T-helper 1 cell (primary cell): Measurements from ENCODE around the gene DOCK10.
A peak's percentile ranks its signal among the peaks of the same experiment; 100 is the strongest.

Source experiments
- DNase-seq, 5 donors: peaks; one replicate each; pipeline ENCODE4 v3.0.0-alpha.2; 2012 to 2020

The DOCK10 gene

DNA sequence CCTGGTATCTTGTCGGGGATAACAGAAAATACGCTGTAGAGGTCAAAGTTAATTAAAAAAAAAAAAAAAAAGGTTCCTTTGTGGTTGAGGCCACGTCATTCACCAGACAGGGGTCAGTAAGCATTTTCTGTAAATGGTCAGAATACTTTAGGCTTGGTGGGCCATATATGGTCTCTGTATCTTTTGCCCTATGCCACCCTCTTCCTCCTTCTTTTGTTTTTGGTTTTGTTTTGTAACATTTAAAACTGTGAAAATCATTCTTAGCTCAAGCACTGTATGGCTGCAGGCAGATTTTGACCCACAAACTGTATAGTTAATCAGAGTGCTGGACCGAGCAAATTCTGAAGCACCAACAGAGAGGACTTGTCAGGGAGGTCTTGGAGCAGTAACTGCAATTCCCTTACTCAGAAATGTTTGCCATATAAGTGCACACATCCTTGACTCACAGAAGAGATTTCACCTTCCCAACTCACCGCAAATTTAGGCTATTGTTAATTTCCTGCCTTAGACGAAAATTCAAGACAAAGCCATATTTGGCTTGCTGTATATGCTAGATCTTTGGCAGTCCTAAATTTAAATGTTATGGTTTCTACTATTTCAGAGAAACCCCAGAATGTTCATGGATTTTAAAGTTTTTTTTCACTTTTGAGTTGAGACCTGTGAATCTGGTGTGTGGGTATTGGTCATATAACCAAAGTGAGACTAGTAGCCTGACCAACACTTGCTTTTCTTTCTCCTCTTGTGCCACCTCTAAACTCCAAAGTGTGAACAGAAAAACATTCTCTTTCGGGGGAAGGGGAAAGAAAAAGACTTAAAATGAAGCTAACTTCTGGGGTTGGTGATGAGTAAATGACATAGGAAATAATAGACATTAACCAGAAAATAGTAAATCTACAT is 65.4 kb downstream of the DOCK10 start:
- no peak for DNase-seq

DNA sequence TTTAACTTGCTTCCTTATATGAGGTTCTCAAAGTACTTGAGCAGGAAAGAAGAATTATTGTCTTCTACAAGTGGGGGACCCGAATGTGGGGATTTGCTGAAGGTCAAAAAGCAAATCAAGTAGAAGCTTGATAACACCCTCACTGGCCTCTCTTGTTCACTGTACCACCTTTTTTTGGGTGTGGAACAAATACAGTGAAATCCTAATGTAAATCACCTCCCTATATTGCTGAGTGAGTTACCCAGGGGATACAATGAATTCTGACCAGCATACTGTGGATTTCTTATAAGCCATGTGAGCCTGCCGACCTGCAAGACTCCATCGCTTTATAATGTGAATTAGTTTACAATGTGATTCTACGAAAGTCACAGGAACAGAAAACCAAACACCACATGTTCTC is 66.5 kb downstream of the DOCK10 start:
- DNase-seq, result no peak

GRCh38 chr2:224973112-224974016 is 68.9 kb downstream of the DOCK10 start:
- DNase-seq, result peak in 1 of 5 donors; percentile 54

GRCh38 chr2:224971214-224971613 is 71.1 kb downstream of the DOCK10 start:
- peak in 2 of 5 donors; percentile 18 to 20 for DNase-seq

- DNase-seq, result no peak
Observed at GRCh38 chr2:224970311-224970710, 72.0 kb downstream of the DOCK10 start.

- no peak for DNase-seq
Observed at GRCh38 chr2:224969633-224970260, 72.5 kb downstream of the DOCK10 start.

- DNase-seq, result no peak
Observed at GRCh38 chr2:224969095-224969494, 73.2 kb downstream of the DOCK10 start.

- DNase-seq, result no peak
Observed at GRCh38 chr2:224968051-224968450, 74.2 kb downstream of the DOCK10 start.

DNA sequence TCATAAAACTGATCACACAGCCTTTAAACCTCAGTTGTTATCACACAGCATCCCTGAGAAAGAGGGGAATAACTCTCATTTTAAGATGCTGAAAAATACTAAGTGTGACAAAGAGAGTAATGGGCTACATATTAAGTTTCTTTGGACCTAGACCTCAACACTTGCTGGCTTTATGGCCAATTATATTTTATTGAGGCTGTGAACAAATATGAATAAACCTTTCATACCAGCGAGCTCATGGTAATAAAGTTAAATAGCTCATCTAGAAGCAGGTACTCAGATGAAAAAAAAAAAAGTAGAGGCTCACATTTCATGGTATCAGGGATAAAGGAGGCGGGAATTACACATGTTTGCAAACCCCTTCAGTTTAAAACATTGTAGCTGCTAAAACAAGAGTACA is 75.7 kb downstream of the DOCK10 start:
- no peak for DNase-seq

- no peak for DNase-seq
Observed at GRCh38 chr2:224959556-224959955, 82.7 kb downstream of the DOCK10 start.

DNA sequence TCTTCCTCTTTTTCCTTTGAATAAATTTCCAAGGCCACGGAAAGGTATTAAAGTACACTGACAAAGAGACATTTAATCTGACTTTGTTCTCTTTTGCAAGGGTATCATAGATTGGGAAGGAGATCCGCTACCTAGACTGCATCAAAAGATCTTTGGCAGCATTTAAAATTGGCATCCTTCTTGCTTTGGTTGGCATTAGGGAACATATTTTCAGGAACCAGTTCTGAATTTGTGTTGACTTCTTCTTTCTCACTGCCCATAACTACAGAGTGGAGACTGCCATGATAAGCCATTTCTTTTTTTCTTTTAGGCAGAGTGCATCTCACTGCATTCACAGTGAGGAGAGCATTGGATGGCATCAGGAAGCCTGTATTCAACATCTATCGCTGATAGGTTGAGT is 83.4 kb downstream of the DOCK10 start:
- no peak for DNase-seq

- DNase-seq, result no peak
Observed at GRCh38 chr2:224958462-224958857, 83.8 kb downstream of the DOCK10 start.

DNA sequence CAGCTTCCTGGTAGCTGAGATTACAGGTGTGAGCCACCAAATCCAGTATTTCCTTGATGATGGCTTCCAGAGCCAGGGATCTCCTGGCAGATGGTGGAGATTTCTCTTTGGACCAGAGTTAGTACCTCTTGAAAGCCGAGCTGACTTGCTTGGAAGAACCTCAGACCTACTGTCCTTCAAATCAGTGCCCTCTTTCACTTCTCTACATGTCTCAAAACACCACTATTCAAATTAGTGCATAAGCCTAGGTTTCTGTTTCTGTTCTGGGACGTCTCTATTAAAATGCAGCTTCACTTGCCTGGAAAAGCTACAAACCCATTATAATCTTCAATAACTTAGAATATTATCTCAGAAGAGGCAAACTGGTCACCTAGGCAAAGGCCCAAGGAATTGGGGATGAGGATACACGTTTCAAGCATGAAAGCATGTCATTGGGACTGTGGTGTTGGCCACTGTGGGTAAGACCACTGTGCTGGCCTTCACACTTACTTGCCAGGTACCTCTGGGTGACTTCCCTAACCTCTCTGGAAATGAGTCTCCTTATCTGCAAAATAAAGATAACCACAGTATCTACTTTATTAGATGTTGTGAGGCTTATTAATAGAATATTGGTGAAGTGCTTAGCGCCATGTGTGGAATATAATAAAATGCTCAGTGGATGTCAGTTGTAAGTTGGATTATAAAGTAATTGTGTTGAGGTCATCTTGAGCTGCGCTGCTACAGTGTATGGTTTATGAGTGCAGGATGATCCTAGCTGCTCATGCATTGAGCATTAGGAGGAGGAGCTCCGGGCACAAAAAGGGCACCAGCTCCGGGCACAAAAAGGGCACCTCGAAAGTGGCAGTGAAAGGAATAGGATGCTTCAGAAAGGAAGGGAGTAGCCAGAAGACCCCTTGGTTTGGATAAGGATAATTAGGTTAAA is 84.5 kb downstream of the DOCK10 start:
- DNase-seq, result peak in 1 of 5 donors; percentile 63

DNA sequence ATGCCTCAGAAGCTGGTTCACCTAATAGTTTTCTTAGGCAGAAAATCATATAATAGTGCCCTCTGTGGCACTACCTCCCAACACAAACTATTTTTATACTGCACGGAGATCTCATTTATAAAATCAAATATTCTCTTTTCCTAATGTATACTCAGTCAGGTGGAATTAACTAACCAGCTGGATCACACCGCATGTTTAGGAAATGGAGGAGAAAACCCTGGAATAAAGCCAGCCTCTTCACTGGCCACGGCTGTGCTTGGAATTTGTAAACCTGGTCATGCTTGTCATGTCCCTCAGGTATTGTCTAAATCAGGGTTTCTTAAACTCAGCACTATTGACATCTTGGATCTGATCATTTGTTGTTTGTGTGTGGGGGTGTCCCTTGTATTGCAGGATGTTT is 85.6 kb downstream of the DOCK10 start:
- DNase-seq, result no peak

DNA sequence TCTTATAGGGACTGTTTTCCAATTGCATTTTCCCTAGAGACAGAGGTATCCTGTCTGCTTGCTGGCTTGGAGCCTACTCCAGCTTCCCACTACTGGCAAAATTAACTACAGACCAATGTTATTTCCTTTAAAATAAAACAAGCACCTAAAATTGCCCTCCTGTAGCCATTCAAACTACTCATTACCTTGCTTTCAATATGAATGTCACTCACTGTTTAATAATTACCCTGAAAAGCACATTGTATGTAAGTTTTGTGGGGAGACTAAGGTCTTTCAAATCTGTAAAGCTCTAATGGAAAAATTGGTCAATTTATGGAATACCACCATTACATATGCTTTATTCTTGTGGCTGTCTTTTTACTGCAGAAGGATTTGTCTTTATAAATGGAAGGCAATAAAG is 87.3 kb downstream of the DOCK10 start:
- DNase-seq, result no peak

DNA sequence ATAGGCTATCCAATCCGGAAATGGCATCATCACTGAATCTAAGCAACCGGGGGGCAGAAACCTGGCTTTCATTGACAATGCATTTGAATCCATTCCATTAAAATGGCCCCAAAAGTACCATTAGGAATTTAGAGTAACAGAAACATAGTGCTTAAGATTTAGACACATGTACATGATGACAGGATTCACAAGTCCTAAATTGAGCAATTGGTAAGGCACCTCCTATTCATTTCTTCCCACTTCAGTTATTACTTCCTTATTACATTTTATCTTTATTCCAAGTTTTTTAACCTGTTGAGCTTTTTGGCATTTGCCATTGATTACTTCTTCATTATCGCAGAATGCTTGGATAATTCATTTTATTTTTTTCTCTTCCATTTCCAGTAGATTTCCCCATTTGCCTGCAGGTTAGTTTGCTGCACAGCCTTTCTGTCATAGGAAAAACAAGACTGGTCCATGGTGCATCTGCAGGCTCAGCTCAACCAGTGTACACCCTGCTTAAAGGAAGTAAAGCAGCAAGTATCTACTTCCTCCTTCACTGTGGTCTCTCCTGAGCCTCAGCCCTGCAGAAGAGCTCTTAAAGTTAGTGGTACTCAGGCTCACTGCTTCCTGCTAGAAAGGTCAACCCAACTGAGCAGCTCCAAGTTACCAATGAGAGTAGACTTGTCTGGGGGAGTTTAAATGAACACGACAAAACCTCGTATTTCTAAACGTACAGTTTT is 89.2 kb downstream of the DOCK10 start:
- peak in 2 of 5 donors; percentile 22 to 84 for DNase-seq

GRCh38 chr2:224951723-224952481 is 90.4 kb downstream of the DOCK10 start:
- DNase-seq, result no peak

DNA sequence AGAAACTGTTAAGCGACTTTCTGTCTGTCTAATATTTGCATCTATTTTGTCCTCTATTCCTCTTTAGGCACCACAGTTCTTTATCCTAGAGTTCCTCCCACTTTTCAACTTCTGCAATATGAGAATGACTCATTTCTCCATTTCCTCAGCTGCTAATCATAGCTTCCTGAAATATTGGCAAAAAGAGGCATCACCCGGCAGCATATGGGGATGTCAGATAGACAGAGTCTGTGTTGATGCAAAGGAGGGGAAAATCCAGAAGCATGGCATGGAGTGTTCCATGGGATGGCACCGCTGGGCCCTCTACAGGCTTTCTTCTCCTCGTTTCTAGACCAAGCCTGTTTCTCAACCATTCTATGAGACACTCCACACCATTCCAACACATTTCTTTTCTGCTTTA is 93.4 kb downstream of the DOCK10 start:
- no peak for DNase-seq

- no peak for DNase-seq
Observed at GRCh38 chr2:224948005-224948404, 94.3 kb downstream of the DOCK10 start.

GRCh38 chr2:224947566-224947965 is 94.7 kb downstream of the DOCK10 start:
- DNase-seq, result no peak

- DNase-seq, result peak in 1 of 5 donors; percentile 84
Observed at GRCh38 chr2:224946895-224947294, 95.4 kb downstream of the DOCK10 start.
